Mucosa of stomach (tissue), 1 donor: Measurements from ENCODE around the gene PIGU.
"Not testable (repeated sequence)": the region's sequence is repeated elsewhere in the genome, so short reads cannot be mapped to it uniquely, and the experiment has no call there.

ENCODE experiments used
- H3K27me3 ChIP-seq: one replicate; pipeline ENCODE4 v1.7.0; 2013; ENCODE audit warnings: mild to moderate bottlenecking, low read length; ENCODE audit not compliant: control insufficient read depth, insufficient read depth
- H3K36me3 ChIP-seq: one replicate; pipeline ENCODE4 v1.7.0; 2013; ENCODE audit warnings: low read length; ENCODE audit not compliant: control insufficient read depth, insufficient read depth
- H3K4me1 ChIP-seq: one replicate; pipeline ENCODE4 v1.7.0; 2013; ENCODE audit warnings: mild to moderate bottlenecking, low read length; ENCODE audit not compliant: control insufficient read depth, insufficient read depth
- H3K4me3 ChIP-seq: one replicate; pipeline ENCODE4 v1.7.0; 2013; ENCODE audit warnings: low read length
- H3K9ac ChIP-seq: one replicate; pipeline ENCODE4 v1.7.0; 2013; ENCODE audit warnings: mild to moderate bottlenecking, low read length, moderate library complexity
- H3K9me3 ChIP-seq: one replicate; pipeline ENCODE4 v1.7.0; 2013; ENCODE audit warnings: mild to moderate bottlenecking, low read length, moderate library complexity; ENCODE audit not compliant: control insufficient read depth
- donor health status: Pancreatic carcinoma.

PIGU gene

GRCh38 chr20:34675561-34675960 is 1.3 kb downstream of the PIGU start:
- H3K9ac ChIP-seq: no peak overlapping the region
- no peaks in the 10 kb centered on the region for H3K4me1 ChIP-seq
- H3K9me3 ChIP-seq: no peaks in the 10 kb centered on the region
- no peaks in the 10 kb centered on the region for H3K36me3 ChIP-seq
- H3K27me3 ChIP-seq: no peaks in the 10 kb centered on the region
- H3K4me3 ChIP-seq: no peak overlapping the region

- Histone ChIP-seq H3K36me3 (no peaks in the 10 kb centered on the region), H3K4me3 (no peak overlapping the region), H3K9me3 (no peaks in the 10 kb centered on the region), H3K9ac (no peak overlapping the region), H3K4me1 (no peaks in the 10 kb centered on the region), H3K27me3 (no peaks in the 10 kb centered on the region)
These were observed 3.5 kb downstream of the PIGU start for GRCh38 chr20:34673412-34673811.

- Histone ChIP-seq H3K27me3 (no peaks in the 10 kb centered on the region), H3K9ac (no peak overlapping the region), H3K9me3 (no peaks in the 10 kb centered on the region), H3K4me3 (no peak overlapping the region), H3K36me3 (no peaks in the 10 kb centered on the region), H3K4me1 (no peaks in the 10 kb centered on the region)
These were observed 7.8 kb downstream of the PIGU start for GRCh38 chr20:34669094-34669493.

GRCh38 chr20:34664751-34665150 is 12.1 kb downstream of the PIGU start:
- not testable (repeated sequence) for H3K4me1 ChIP-seq, H3K9me3 ChIP-seq, H3K9ac ChIP-seq, H3K36me3 ChIP-seq, H3K27me3 ChIP-seq, H3K4me3 ChIP-seq

GRCh38 chr20:34663213-34663943 is 13.5 kb downstream of the PIGU start:
- H3K4me1 ChIP-seq: no peaks in the 10 kb centered on the region
- H3K36me3 ChIP-seq: no peaks in the 10 kb centered on the region
- H3K27me3 ChIP-seq: no peaks in the 10 kb centered on the region
- no peaks in the 10 kb centered on the region for H3K9me3 ChIP-seq
- H3K4me3 ChIP-seq: no peak overlapping the region
- no peak overlapping the region for H3K9ac ChIP-seq

GRCh38 chr20:34661811-34662210 is 15.1 kb downstream of the PIGU start:
- H3K9me3 ChIP-seq, H3K9ac ChIP-seq, H3K4me3 ChIP-seq, H3K4me1 ChIP-seq, H3K27me3 ChIP-seq, H3K36me3 ChIP-seq: not testable (repeated sequence)

- H3K27me3 ChIP-seq, H3K36me3 ChIP-seq, H3K4me3 ChIP-seq, H3K9ac ChIP-seq, H3K4me1 ChIP-seq, H3K9me3 ChIP-seq: not testable (repeated sequence)
These were observed 18.2 kb downstream of the PIGU start for GRCh38 chr20:34658654-34659053.

GRCh38 chr20:34654207-34654744 is 22.6 kb downstream of the PIGU start:
- Histone ChIP-seq H3K9me3 (no peaks in the 10 kb centered on the region), H3K9ac (no peak overlapping the region), H3K4me3 (no peak overlapping the region), H3K4me1 (no peaks in the 10 kb centered on the region), H3K27me3 (no peaks in the 10 kb centered on the region), H3K36me3 (no peaks in the 10 kb centered on the region)

GRCh38 chr20:34651200-34651599 is 25.7 kb downstream of the PIGU start:
- H3K9ac ChIP-seq: no peak overlapping the region
- H3K4me1 ChIP-seq: no peaks in the 10 kb centered on the region
- no peaks in the 10 kb centered on the region for H3K36me3 ChIP-seq
- no peaks in the 10 kb centered on the region for H3K27me3 ChIP-seq
- no peak overlapping the region for H3K4me3 ChIP-seq
- no peaks in the 10 kb centered on the region for H3K9me3 ChIP-seq

- H3K9me3 ChIP-seq: no peaks in the 10 kb centered on the region
- H3K4me1 ChIP-seq: no peaks in the 10 kb centered on the region
- no peaks in the 10 kb centered on the region for H3K36me3 ChIP-seq
- H3K4me3 ChIP-seq: no peak overlapping the region
- H3K27me3 ChIP-seq: no peaks in the 10 kb centered on the region
- no peak overlapping the region for H3K9ac ChIP-seq
These were observed 29.2 kb downstream of the PIGU start for GRCh38 chr20:34647737-34648136.

- H3K9me3 ChIP-seq: no peaks in the 10 kb centered on the region
- no peaks in the 10 kb centered on the region for H3K36me3 ChIP-seq
- H3K9ac ChIP-seq: no peak overlapping the region
- H3K4me1 ChIP-seq: peaks cover 3% of the 10 kb centered on the region
- no peaks in the 10 kb centered on the region for H3K27me3 ChIP-seq
- no peak overlapping the region for H3K4me3 ChIP-seq
These were observed 31.9 kb downstream of the PIGU start for GRCh38 chr20:34644951-34645350.

GRCh38 chr20:34644345-34644744 is 32.5 kb downstream of the PIGU start:
- Histone ChIP-seq H3K9ac (no peak overlapping the region), H3K36me3 (no peaks in the 10 kb centered on the region), H3K4me1 (peaks cover 8% of the 10 kb centered on the region), H3K9me3 (no peaks in the 10 kb centered on the region), H3K4me3 (no peak overlapping the region), H3K27me3 (no peaks in the 10 kb centered on the region)

GRCh38 chr20:34643928-34644327 is 33.0 kb downstream of the PIGU start:
- Histone ChIP-seq H3K4me1 (peaks cover 8% of the 10 kb centered on the region), H3K36me3 (no peaks in the 10 kb centered on the region), H3K27me3 (no peaks in the 10 kb centered on the region), H3K9ac (no peak overlapping the region), H3K9me3 (no peaks in the 10 kb centered on the region), H3K4me3 (no peak overlapping the region)
